ENCODE results near the gene PTTG1IP.

The PTTG1IP gene

DNA sequence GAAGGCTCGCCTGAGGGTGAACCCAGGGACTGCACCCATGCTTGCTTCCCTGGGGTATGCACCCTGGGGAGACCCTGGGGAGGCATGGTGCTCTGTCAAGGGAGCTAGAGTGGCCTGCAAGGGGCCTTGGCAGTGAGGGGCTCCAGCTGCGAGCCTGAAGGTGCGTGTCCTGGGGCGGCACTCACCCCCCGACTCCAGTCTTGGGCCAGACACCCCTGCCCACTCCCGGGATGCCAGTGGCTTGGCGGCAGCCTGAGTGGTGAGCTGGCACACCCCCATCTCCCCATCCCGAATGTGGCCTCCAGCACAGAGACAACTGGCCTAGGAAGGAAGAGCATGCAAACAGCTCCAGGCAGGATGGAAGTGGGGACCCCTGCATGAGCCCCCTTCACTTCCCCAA lies 58.3 kb downstream of the PTTG1IP start:
- H3K27ac ChIP-seq (ENCODE audit: low read length): no peak overlapping the region
- no peak for DNase-seq
- H3K79me2 ChIP-seq (ENCODE audit: insufficient read depth, low read length): peaks cover 73% of the 10 kb centered on the region

GRCh38 chr21:44814498-44815023 lies 58.9 kb downstream of the PTTG1IP start:
- DNase-seq: no peak
- Histone ChIP-seq H3K4me3 (ENCODE audit: low read depth in 1 of 2, low read length in 2 of 2) (no peak overlapping the region), H3K79me2 (ENCODE audit: insufficient read depth, low read length) (peaks cover 80% of the 10 kb centered on the region), H2AFZ (ENCODE audit: low read depth, low read length) (no peak overlapping the region), H4K20me1 (ENCODE audit: insufficient read depth, low read length) (peaks cover 78% of the 10 kb centered on the region), H3K9me3 (ENCODE audit: insufficient read depth, low read length, severe bottlenecking) (no peaks in the 10 kb centered on the region), H3K27me3 (ENCODE audit: insufficient read depth, low read length, poor library complexity) (no peaks in the 10 kb centered on the region), H3K4me1 (ENCODE audit: insufficient read depth, low read length) (peaks cover 42% of the 10 kb centered on the region), H3K36me3 (ENCODE audit: insufficient read depth, low read length) (peaks cover 71% of the 10 kb centered on the region), H3K4me2 (ENCODE audit: insufficient read depth, low read length) (no peak overlapping the region), H3K9ac (ENCODE audit: low read depth, low read length) (no peak overlapping the region), H3K27ac (ENCODE audit: low read length) (no peak overlapping the region)
- no peak for ATAC-seq (ENCODE audit: insufficient read depth, low read depth)
- TF ChIP-seq EZH2 (IDR thresholded peaks at IDR 0.05; ENCODE audit: borderline replicate concordance, low read depth, low read length, severe bottlenecking): no peak

More for the DNA sequence above, 58.3 kb downstream of the PTTG1IP start:
- no peak for ATAC-seq (ENCODE audit: insufficient read depth, low read depth)
- Histone ChIP-seq H3K27me3 (ENCODE audit: insufficient read depth, low read length, poor library complexity) (no peaks in the 10 kb centered on the region), H3K4me1 (ENCODE audit: insufficient read depth, low read length) (peaks cover 42% of the 10 kb centered on the region), H4K20me1 (ENCODE audit: insufficient read depth, low read length) (peaks cover 71% of the 10 kb centered on the region), H3K9me3 (ENCODE audit: insufficient read depth, low read length, severe bottlenecking) (no peaks in the 10 kb centered on the region), H2AFZ (ENCODE audit: low read depth, low read length) (no peak overlapping the region), H3K4me2 (ENCODE audit: insufficient read depth, low read length) (no peak overlapping the region), H3K9ac (ENCODE audit: low read depth, low read length) (no peak overlapping the region), H3K36me3 (ENCODE audit: insufficient read depth, low read length) (peaks cover 64% of the 10 kb centered on the region), H3K4me3 (ENCODE audit: low read depth in 1 of 2, low read length in 2 of 2) (no peak overlapping the region)
- TF ChIP-seq CTCF (IDR thresholded peaks at IDR 0.05; ENCODE audit: borderline replicate concordance, extremely low read depth, low read length, poor library complexity, severe bottlenecking): no peak

GRCh38 chr21:44813727-44814126 lies 59.8 kb downstream of the PTTG1IP start:
- H3K4me1 ChIP-seq (ENCODE audit: insufficient read depth, low read length): peaks cover 36% of the 10 kb centered on the region
- H4K20me1 ChIP-seq (ENCODE audit: insufficient read depth, low read length): peaks cover 86% of the 10 kb centered on the region
- H3K9me3 ChIP-seq (ENCODE audit: insufficient read depth, low read length, severe bottlenecking): no peaks in the 10 kb centered on the region
- H3K27me3 ChIP-seq (ENCODE audit: insufficient read depth, low read length, poor library complexity): no peaks in the 10 kb centered on the region
- H3K27ac ChIP-seq (ENCODE audit: low read length): no peak overlapping the region
- H3K4me2 ChIP-seq (ENCODE audit: insufficient read depth, low read length): no peak overlapping the region
- TF ChIP-seq CTCF (IDR thresholded peaks at IDR 0.05; ENCODE audit: borderline replicate concordance, extremely low read depth, low read length, poor library complexity, severe bottlenecking) (no peak), EZH2 (IDR thresholded peaks at IDR 0.05; ENCODE audit: borderline replicate concordance, low read depth, low read length, severe bottlenecking) (no peak)
- no peak overlapping the region for H3K9ac ChIP-seq (ENCODE audit: low read depth, low read length)
- ATAC-seq (ENCODE audit: insufficient read depth, low read depth): no peak
- H2AFZ ChIP-seq (ENCODE audit: low read depth, low read length): no peak overlapping the region
- peaks cover 79% of the 10 kb centered on the region for H3K36me3 ChIP-seq (ENCODE audit: insufficient read depth, low read length)
- H3K4me3 ChIP-seq (ENCODE audit: low read depth in 1 of 2, low read length in 2 of 2): no peak overlapping the region
- DNase-seq: no peak
- H3K79me2 ChIP-seq (ENCODE audit: insufficient read depth, low read length): peaks cover 88% of the 10 kb centered on the region

GRCh38 chr21:44813149-44813548 lies 60.3 kb downstream of the PTTG1IP start:
- ATAC-seq (ENCODE audit: insufficient read depth, low read depth) (no peak), DNase-seq (no peak)
- no peak overlapping the region for H2AFZ ChIP-seq (ENCODE audit: low read depth, low read length)
- peaks cover 89% of the 10 kb centered on the region for H4K20me1 ChIP-seq (ENCODE audit: insufficient read depth, low read length)
- no peak overlapping the region for H3K4me3 ChIP-seq (ENCODE audit: low read depth in 1 of 2, low read length in 2 of 2)
- H3K27me3 ChIP-seq (ENCODE audit: insufficient read depth, low read length, poor library complexity): no peaks in the 10 kb centered on the region
- H3K9me3 ChIP-seq (ENCODE audit: insufficient read depth, low read length, severe bottlenecking): no peaks in the 10 kb centered on the region
- no peak overlapping the region for H3K9ac ChIP-seq (ENCODE audit: low read depth, low read length)
- no peak overlapping the region for H3K27ac ChIP-seq (ENCODE audit: low read length)
- no peak overlapping the region for H3K4me2 ChIP-seq (ENCODE audit: insufficient read depth, low read length)
- TF ChIP-seq CTCF (IDR thresholded peaks at IDR 0.05; ENCODE audit: borderline replicate concordance, extremely low read depth, low read length, poor library complexity, severe bottlenecking) (no peak), EZH2 (IDR thresholded peaks at IDR 0.05; ENCODE audit: borderline replicate concordance, low read depth, low read length, severe bottlenecking) (no peak)
- H3K79me2 ChIP-seq (ENCODE audit: insufficient read depth, low read length): peaks cover 91% of the 10 kb centered on the region
- H3K4me1 ChIP-seq (ENCODE audit: insufficient read depth, low read length): peaks cover 31% of the 10 kb centered on the region
- peaks cover 85% of the 10 kb centered on the region for H3K36me3 ChIP-seq (ENCODE audit: insufficient read depth, low read length)
